Erythroblast (primary cell): ENCODE data around the gene FASTKD1.

ENCODE experiments used
- GATA1 ChIP-seq: IDR thresholded peaks from 2 replicates; pipeline ENCODE4 v1.6.1; 2011; ENCODE audit warnings: low read depth, mild to moderate bottlenecking, control low read depth, low read length, moderate library complexity
- POLR2A ChIP-seq: IDR thresholded peaks from 2 replicates; pipeline ENCODE4 v1.6.1; 2011; ENCODE audit warnings: mild to moderate bottlenecking, low read length

- TF ChIP-seq POLR2A (no peak), GATA1 (no peak)
These were observed 66.0 kb downstream of the FASTKD1 start for GRCh38 chr2:169507698-169508097.
